Activated T-helper 9 cell treated with anti-CD3 and anti-CD28 coated beads, Interleukin-2, amount 50 U/mL, for 16 hours (primary cell): ENCODE results near the gene COL6A1.
"Not testable (repeated sequence)": the region's sequence is repeated elsewhere in the genome, so short reads cannot be mapped to it uniquely, and the experiment has no call there.

Experiments
- DNase-seq: peaks from one replicate; pipeline ENCODE4 v3.0.0-alpha.2; 2020; ENCODE audit warnings: low read depth

COL6A1 gene

GRCh38 chr21:45965084-45965809, 16.3 kb upstream of the COL6A1 start:
- no peak for DNase-seq

DNA sequence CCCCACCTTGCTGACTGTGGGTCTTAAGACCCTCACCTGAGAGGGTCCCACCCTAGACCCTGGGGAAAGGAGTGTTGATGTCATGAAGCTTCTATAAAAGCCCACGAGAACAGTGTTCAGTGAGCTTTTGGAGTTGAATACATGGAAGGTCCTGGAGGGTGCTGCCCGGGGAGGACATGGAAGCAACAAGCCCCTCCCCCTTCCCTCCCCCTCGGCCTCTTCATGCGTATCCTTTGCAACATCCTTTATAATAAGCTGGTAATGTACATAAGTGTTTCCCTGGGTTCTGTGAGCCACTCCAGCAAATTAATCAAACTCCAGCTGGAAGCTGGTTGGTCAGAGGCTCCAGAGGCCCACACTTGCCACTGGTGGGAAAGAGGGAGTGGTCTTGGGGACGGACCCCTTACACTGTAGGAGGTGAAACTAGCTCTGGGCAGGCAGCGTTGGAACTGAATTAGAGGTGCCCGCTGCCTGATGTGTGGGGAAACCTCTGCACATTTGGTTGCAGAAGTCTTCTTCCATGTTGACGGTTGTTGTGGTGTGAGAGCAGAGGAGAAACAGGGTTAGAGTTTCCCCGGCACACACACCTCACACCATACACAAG, 14.7 kb upstream of the COL6A1 start:
- DNase-seq: no peak

- no peak for DNase-seq
Observed at GRCh38 chr21:45969921-45970673, 11.5 kb upstream of the COL6A1 start.

DNA sequence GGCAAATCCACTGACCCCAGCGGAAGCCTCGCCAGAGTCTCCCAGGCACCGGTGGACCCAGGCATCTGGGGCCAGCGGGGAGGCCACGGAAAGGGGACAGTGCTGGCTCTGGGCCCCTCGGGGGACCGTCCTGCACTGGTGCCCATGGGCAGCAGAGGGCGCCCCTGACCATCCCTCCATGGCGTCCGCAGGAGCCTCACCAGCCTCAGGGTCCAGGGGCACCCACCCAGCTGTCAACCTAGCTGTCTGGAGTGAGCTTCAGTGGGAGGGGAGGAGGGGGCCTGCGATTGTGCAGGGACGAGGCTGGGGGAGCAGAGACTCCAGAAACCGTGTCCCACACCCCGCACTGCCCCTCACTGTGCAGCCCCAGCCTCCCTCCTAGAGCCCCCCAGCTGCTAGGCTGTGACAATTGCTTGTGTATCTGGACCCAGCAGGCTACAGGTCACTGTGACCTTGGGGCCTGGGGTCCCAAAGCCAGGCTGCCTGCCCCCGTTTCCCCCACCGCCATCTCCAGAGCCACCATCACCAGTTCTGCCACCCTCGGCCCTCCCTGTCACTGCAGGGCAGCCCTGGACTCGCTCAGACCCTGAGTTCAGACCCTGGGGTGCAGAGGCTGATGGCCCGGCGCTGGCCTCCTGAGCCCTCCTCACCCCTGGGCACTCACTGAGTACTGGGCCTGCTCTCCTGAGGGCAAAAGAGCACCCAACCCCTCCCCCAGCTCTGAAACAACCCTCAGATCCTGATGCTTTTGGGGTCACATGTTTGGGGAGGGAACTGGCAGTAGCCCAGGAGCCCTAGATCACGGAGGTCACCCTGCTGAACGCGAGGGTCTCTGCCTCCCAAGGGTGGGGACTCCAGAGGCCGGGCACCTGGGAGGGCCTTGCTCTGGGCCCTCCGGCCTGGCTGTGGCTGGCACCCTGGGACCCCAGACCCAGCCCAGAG, 10.6 kb upstream of the COL6A1 start:
- no peak for DNase-seq

- no peak for DNase-seq
Observed at GRCh38 chr21:45971616-45972352, 9.8 kb upstream of the COL6A1 start.

- no peak for DNase-seq
Observed at GRCh38 chr21:45972353-45972715, 9.2 kb upstream of the COL6A1 start.

- no peak for DNase-seq
Observed at GRCh38 chr21:45972716-45973474, 8.7 kb upstream of the COL6A1 start.

- peak; percentile 66 for DNase-seq
Observed at GRCh38 chr21:45973475-45974072, 8.0 kb upstream of the COL6A1 start.

DNA sequence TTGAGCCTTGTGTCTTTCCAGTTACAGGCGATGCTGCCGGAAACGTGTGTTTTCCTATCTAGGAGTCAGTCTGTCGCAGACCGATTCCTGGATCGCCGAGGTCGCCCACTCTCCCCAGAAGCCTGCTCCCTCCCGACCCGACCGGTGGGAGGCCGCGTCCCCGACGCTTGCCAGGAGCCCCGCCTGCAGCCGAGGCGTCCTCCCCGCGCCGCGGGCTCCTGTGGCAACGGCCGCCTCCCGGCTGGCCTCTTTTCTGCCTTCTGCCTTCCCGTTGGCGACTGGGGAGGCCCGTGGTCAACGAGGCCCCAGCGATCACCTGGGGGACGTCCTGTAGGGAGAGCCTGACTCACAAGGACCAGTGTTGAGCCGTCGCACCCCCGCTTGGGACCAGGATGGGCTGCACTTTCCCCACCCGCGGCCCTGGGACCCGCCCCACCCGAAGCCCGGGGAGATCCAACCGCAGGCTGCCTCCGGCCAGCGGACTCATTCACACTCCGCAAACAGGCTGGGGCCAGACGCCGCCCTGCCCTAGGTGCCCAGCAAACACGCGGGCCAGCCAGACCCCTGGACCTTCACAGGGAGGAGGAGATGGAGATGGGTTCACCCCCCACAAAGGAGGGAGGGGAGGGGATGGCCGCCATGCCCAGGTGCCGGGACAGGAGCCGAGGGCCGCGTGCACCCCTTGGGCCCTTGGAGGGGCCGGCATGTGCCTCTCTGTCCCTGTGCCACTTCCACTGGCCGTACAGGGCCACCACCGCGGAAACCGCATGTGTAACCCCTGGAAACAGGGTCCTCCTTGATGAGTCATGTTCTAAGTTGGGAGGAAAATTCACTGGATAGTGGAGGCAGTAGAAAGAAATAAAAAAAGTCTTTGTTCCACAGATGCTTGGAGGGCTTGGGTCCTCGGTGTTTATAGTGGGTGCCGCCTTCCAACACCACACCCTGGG, 7.2 kb upstream of the COL6A1 start:
- DNase-seq: no peak

GRCh38 chr21:45975020-45975666, 6.4 kb upstream of the COL6A1 start:
- no peak for DNase-seq

DNA sequence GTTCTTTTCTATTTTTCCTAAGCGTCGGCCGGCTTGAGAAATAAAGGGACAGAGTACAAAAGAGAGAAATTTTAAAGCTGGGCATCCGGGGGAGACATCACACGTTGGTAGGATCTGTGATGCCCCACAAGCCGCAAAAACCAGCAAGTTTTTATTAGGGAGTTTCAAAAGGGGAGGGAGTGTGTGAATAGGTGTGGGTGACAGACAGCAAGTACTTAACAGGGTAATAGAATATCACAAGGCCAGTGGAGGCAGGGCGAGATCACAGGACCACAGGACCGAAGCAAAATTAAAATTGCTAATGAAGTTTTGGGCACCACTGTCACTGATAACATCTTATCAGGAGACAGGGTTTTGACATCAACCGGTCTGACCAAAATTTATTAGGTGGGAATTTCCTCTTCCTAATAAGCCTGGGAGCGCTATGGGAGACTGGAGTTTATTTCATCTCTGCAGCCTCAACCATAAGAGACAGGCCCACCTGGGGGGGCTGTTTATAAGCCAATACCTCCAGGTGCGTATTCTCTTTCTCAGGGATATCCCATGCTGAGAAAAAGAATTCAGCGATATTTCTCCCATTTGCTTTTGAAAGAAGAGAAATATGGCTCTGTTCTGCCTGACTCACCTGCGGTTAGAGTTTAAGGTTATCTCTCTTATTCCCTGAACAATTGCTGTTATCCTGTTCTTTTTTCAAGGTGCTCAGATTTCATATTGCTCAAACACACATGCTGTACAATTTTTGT, 5.7 kb upstream of the COL6A1 start:
- DNase-seq: not testable (repeated sequence)

GRCh38 chr21:45976701-45977311, 4.8 kb upstream of the COL6A1 start:
- DNase-seq: no peak

- no peak for DNase-seq
Observed at GRCh38 chr21:45977396-45977795, 4.2 kb upstream of the COL6A1 start.

DNA sequence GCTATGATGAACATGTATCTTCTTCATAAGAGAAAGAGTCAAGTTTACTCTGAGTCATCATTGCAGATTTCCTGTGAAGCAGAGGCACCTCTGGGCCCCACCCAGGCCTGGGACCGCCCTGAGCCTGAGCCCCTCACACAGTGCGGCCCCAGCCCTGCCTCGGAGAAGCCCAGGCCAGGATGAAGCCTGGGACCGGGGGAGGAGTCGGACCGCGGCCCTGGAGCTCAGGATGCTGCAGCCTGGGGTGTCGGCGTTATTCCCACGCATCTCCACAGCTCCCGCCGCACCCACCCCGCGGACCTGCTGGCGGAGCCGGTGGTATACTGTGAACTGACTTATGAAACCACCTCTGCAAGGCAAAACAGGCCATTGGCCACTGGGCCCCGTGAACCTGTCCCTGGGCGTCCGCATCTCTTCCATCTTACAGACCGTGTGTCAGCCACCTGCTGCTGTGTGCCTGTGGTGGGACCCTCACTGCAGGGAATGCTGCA, 2.4 kb upstream of the COL6A1 start:
- no peak for DNase-seq

DNA sequence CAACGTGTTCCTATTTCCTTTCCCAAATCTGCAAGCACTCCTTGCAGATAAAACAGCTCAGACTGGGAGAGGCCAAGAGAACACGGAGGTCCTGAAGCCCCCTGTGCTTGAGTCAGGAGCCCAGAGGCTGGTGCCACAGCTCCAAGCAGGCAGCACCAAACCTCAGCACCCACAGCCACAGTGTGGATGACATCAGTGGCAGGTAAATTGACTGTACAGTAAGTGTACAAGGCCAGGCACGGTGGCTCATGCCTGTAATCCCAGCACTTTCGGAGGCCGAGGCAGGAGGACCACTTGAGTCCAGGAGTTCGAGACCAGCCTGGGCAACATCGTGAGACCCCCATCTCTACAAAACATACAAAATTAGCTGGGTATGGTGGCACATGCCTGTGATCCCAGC, 1.9 kb upstream of the COL6A1 start:
- no peak for DNase-seq

GRCh38 chr21:45980271-45980670, 1.3 kb upstream of the COL6A1 start:
- DNase-seq: no peak

DNA sequence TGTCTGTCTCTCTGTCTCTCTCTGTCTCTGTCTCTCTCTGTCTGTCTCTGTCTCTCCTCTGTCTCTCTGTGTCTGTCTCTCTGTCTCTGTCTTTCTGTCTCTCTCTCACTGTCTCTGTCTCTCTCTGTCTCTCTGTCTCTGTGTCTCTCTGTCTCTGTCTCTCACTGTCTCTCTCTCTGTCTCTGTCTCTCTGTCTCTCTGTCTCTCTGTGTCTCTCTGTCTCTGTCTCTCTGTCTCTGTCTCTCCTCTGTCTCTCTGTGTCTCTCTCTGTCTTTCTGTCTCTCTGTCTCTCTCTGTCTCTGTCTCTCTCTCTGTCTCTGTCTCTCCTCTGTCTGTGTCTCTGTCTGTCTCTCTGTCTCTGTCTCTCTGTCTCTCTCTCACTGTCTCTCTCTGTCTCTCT, 873 bp upstream of the COL6A1 start:
- DNase-seq: no peak
